ENCODE data around the gene GMEB2. TPM values are rescaled to one million over a fixed set of nuclear protein-coding genes. Genes with fewer than 3 reads are reported as not detected.
A peak's percentile ranks its signal among the peaks of the same experiment; 100 is the strongest.

Gene GMEB2
- total RNA-seq, 1 experiment from 2014 or later: 14.3 TPM

GRCh38 chr20:63657260-63657936 lies 30.5 kb upstream of the GMEB2 start:
- Histone ChIP-seq H2BK15ac (ENCODE audit: low read depth, low read length) (no peak overlapping the region), H3K23ac (ENCODE audit: insufficient read length, low read depth, low read length) (no peak overlapping the region), H3K4me1 (ENCODE audit: insufficient read depth, low read length) (no peaks in the 10 kb centered on the region; the same call in 1 of the 2 replicates), H4K8ac (replicated peaks; ENCODE audit: insufficient read length, low read depth, low read length) (no peak overlapping the region), H3K79me2 (ENCODE audit: insufficient read depth, low read length) (no peaks in the 10 kb centered on the region), H3K14ac (ENCODE audit: insufficient read depth, low read length) (no peak overlapping the region; the same call in 1 of the 2 replicates), H3K4me2 (ENCODE audit: insufficient read depth, insufficient read length, low read length) (peak overlapping the region; percentile 80), H2AK5ac (ENCODE audit: insufficient read length, low read length) (no peak overlapping the region), H3K18ac (ENCODE audit: insufficient read length, low read depth, low read length) (no peak overlapping the region), H3K9ac (ENCODE audit: extremely low read depth, insufficient read length, low read length) (no peak overlapping the region), H3T11ph (ENCODE audit: low read length) (no peak overlapping the region), H3K4ac (ENCODE audit: low read depth, low read length) (no peak overlapping the region), H2BK120ac (ENCODE audit: low read depth, low read length, poor library complexity, severe bottlenecking) (no peak overlapping the region), H2BK12ac (ENCODE audit: insufficient read length, low read depth, low read length) (peak overlapping the region; percentile 30), H2BK20ac (ENCODE audit: low read depth, low read length, poor library complexity, severe bottlenecking) (no peak overlapping the region), H3K23me2 (ENCODE audit: insufficient read length, low read depth, low read length, poor library complexity, severe bottlenecking) (peaks cover 11% of the 10 kb centered on the region), H4K5ac (ENCODE audit: insufficient read length, low read depth, low read length) (no peak overlapping the region), H3K27ac (ENCODE audit: insufficient read length, low read depth, low read length) (no peak overlapping the region), H3K56ac (ENCODE audit: insufficient read length, low read depth, low read length) (no peak overlapping the region), H3K27me3 (ENCODE audit: insufficient read depth, low read length) (no peaks in the 10 kb centered on the region; the same call in 1 of the 2 replicates), H2BK5ac (ENCODE audit: insufficient read length, low read length) (no peak overlapping the region), H3K79me1 (ENCODE audit: insufficient read depth, low read depth, low read length, poor library complexity, severe bottlenecking) (no peaks in the 10 kb centered on the region), H3K9me3 (ENCODE audit: control insufficient read depth, low read depth, low read length) (no peaks in the 10 kb centered on the region), H4K91ac (ENCODE audit: insufficient read length, low read depth, low read length) (no peak overlapping the region), H4K20me1 (ENCODE audit: control insufficient read depth, insufficient read depth, insufficient read length) (no peaks in the 10 kb centered on the region), H2AFZ (ENCODE audit: low read length) (no peak overlapping the region)
- Mint-ChIP-seq H3K27ac (peak overlapping the region in 2 of 3 experiments; percentile 95 to 98; a peak in 6 of 7 replicates), H3K27me3 (ENCODE audit: low read depth) (no peaks in the 10 kb centered on the region), H3K4me3 (peak overlapping the region; percentile 95 to 97), H3K36me3 (ENCODE audit: insufficient read depth in 1 of 3, low read depth in 3 of 3) (peaks cover 6 to 24% (median 21%) of the 10 kb centered on the region in 3 experiments; a peak in 6 of 7 replicates), H3K9me3 (no peaks in the 10 kb centered on the region), H3K4me1 (peaks cover 19 to 28% of the 10 kb centered on the region in 2 experiments)
- TF ChIP-seq CTCF (conservative IDR thresholded peaks at IDR 0.05): no peak
- no peak for DNase-seq
- no CpG with 5 or more reads among the region's 31 CpGs for WGBS (ENCODE audit: extremely low coverage, insufficient read length, low lambda C conversion rate)
